A549 (cell line): ENCODE data around the gene GLYAT. TPM values are rescaled to one million over a fixed set of nuclear protein-coding genes. Genes with fewer than 3 reads are reported as not detected.

Experiments used
- ATAC-seq, 2 experiments: fragments of 200-7000 bp in 1 of 2; fragments of >200 bp in 1 of 2; cut with Nextera tagmentation in 1 of 2; cut with Tn5 transposase in 1 of 2; 3 replicates each; pipeline versions ENCODE4 v1.8.0 to v1.9.1; 2018 to 2020; ENCODE audit warnings: mild to moderate bottlenecking in 1 of 2, moderate library complexity in 1 of 2
- CTCF ChIA-PET: fragments of 300-600 bp; sonication (Branson Sonifier 250); formaldehyde crosslinking; extraction: SDS; loops from one replicate; lab custom pipeline; 2021; ENCODE audit warnings: antibody characterized with exemption, inconsistent platforms; lab: Yijun Ruan, JAX
- POLR2A ChIA-PET: fragments of 350-600 bp; formaldehyde crosslinking; extraction: SDS; loops from one replicate; lab custom pipeline; 2021; ENCODE audit warnings: antibody characterized with exemption, inconsistent platforms; lab: Yijun Ruan, JAX
- DNase-seq, 2 experiments: peaks; one replicate each; pipeline versions ENCODE4 v3.0.0 to v3.0.0-alpha.2; 2011 to 2016; ENCODE audit warnings: low read depth in 1 of 2, low spot score in 1 of 2
- FAIRE-seq: peaks from 2 replicates; lab custom pipeline; 2011; peaks lifted over from hg19 to GRCh38; lab: Jason Lieb, UNC
- H3K27ac ChIP-seq, 2 experiments: fragments of >200 bp; sonication (Bioruptor Twin); formaldehyde crosslinking; 3 replicates each; pipeline ENCODE4 v1.5.1; 2016 to 2017
- H3K4me1 ChIP-seq: fragments of >200 bp; sonication (Bioruptor Twin); formaldehyde crosslinking; 3 replicates; pipeline ENCODE4 v1.6.1; 2016
- H3K4me2 ChIP-seq: fragments of >200 bp; sonication (Bioruptor Twin); formaldehyde crosslinking; 3 replicates; pipeline ENCODE4 v1.6.1; 2016
- H3K4me3 ChIP-seq: fragments of >200 bp; sonication (Bioruptor Twin); formaldehyde crosslinking; 3 replicates; pipeline ENCODE4 v1.5.1; 2016
- H3K9me3 ChIP-seq: fragments of >200 bp; sonication (Bioruptor Twin); formaldehyde crosslinking; 3 replicates; pipeline ENCODE4 v1.6.1; 2016
- ATOH8 ChIP-seq: fragments of 250-450 bp; sonication (Bioruptor Pico); IDR thresholded peaks from 2 replicates; pipeline ENCODE4 v1.5.0; 2020; ENCODE audit warnings: low read depth, mild to moderate bottlenecking, moderate library complexity
- BHLHE40 ChIP-seq: IDR thresholded peaks from 2 replicates; pipeline ENCODE4 v1.6.1; 2012; ENCODE audit warnings: low read depth, low read length, inconsistent platforms
- EHF ChIP-seq: fragments of 250-450 bp; sonication (Bioruptor Pico); IDR thresholded peaks from 2 replicates; pipeline ENCODE4 v1.5.0; 2020; ENCODE audit warnings: mild to moderate bottlenecking
- HEYL ChIP-seq: fragments of 250-450 bp; sonication (Bioruptor Pico); IDR thresholded peaks from 2 replicates; pipeline ENCODE4 v1.8.0; 2021; ENCODE audit warnings: mild to moderate bottlenecking, moderate library complexity
- HOXA7 ChIP-seq: fragments of 250-450 bp; sonication (Bioruptor Pico); IDR thresholded peaks from 2 replicates; pipeline ENCODE4 v1.5.0; 2020; ENCODE audit warnings: mild to moderate bottlenecking, moderate library complexity
- HOXB13 ChIP-seq: fragments of 250-450 bp; sonication (Bioruptor Pico); IDR thresholded peaks from 2 replicates; pipeline ENCODE4 v1.5.0; 2020; ENCODE audit warnings: low read depth, mild to moderate bottlenecking, moderate library complexity
- JUNB ChIP-seq: fragments of >200 bp; sonication (Bioruptor Twin); formaldehyde crosslinking; IDR thresholded peaks from 2 replicates; pipeline ENCODE4 v1.6.1; 2016
- MAX ChIP-seq: IDR thresholded peaks from 2 replicates; pipeline ENCODE4 v1.6.1; 2012
- MAZ ChIP-seq: fragments of 150-350 bp; IDR thresholded peaks from 2 replicates; pipeline ENCODE4 v1.6.1; 2014; ENCODE audit warnings: antibody characterized with exemption, low read depth, low read length, borderline replicate concordance
- MYC ChIP-seq: IDR thresholded peaks from 2 replicates; pipeline ENCODE4 v1.6.1; 2012; ENCODE audit warnings: mild to moderate bottlenecking, inconsistent platforms, low read length, improper control_type of control experiment, borderline replicate concordance
- NFE2L2 ChIP-seq: fragments of 150-350 bp; conservative IDR thresholded peaks from 2 replicates; pipeline ENCODE4 v1.6.1; 2014; ENCODE audit warnings: low read length
- NR3C1 ChIP-seq: fragments of >200 bp; sonication (Bioruptor Twin); formaldehyde crosslinking; IDR thresholded peaks from 3 replicates; pipeline ENCODE4 v1.6.1; 2017
- PHF8 ChIP-seq: fragments of 200-600 bp; sonication (generic); IDR thresholded peaks from 2 replicates; pipeline ENCODE4 v1.6.1; 2016; ENCODE audit warnings: low read depth, mild to moderate bottlenecking, antibody characterized with exemption, moderate library complexity, borderline replicate concordance
- POLR2A ChIP-seq: IDR thresholded peaks from 2 replicates; pipeline ENCODE4 v1.6.1; 2012; ENCODE audit warnings: mild to moderate bottlenecking, low read length
- POLR2AphosphoS2 ChIP-seq: conservative IDR thresholded peaks from 2 replicates; pipeline ENCODE4 v1.6.1; 2012; ENCODE audit warnings: low read length, improper control_type of control experiment, inconsistent platforms
- RAD21 ChIP-seq, 2 experiments: fragments of >200 bp in 1 of 2; sonication (Bioruptor Twin) in 1 of 2; formaldehyde crosslinking in 1 of 2; IDR thresholded peaks in 1 of 2; conservative IDR thresholded peaks in 1 of 2; 2 replicates in 1 of 2; 3 replicates in 1 of 2; pipeline ENCODE4 v1.6.1; 2012 to 2018; ENCODE audit warnings: inconsistent platforms in 1 of 2
- RCOR1 ChIP-seq: fragments of 150-350 bp; IDR thresholded peaks from 2 replicates; pipeline ENCODE4 v1.6.1; 2014; ENCODE audit warnings: antibody characterized with exemption, low read length, low read depth
- REST ChIP-seq: fragments of 200-600 bp; sonication (generic); IDR thresholded peaks from 2 replicates; pipeline ENCODE4 v1.6.1; 2016; ENCODE audit warnings: antibody characterized with exemption, mild to moderate bottlenecking, moderate library complexity
- TP53 ChIP-seq: fragments of 250-450 bp; sonication (Bioruptor Pico); IDR thresholded peaks from 2 replicates; pipeline ENCODE4 v1.5.0; 2021; ENCODE audit warnings: mild to moderate bottlenecking, moderate library complexity
- ZSCAN20 ChIP-seq: fragments of 250-450 bp; sonication (Bioruptor Pico); IDR thresholded peaks from 2 replicates; pipeline ENCODE4 v1.8.0; 2022; ENCODE audit warnings: mild to moderate bottlenecking, moderate library complexity
- WGBS: methylation state at CpG from one replicate; pipeline ENCODE4 v1.1.6; 2017; ENCODE audit errors: missing lambda C conversion rate; 5-methylcytosine and 5-hydroxymethylcytosine counted together
- polyA plus RNA-seq, 4 experiments: library from polyadenylated mRNA; depleted of rRNA in 3 of 4; stranded (reverse); fragments of >200 nt; fragmentation: RNase III in 1 of 4; extraction: RNeasy Plus Mini Kit Qiagen cat#74134 plus additional on column Dnase treatment in 1 of 4; gene quantifications; 2 replicates in 3 of 4; 3 replicates in 1 of 4; pipeline ENCODE4 v1.2.3, GENCODE V29; 2011 to 2017

The GLYAT gene
- polyA plus RNA-seq, 2 of the 4 experiments (the other 2 are of a cell fraction), result not detected

- peak in 1 of 2 experiments; percentile 19 for DNase-seq
- CTCF ChIA-PET, result interaction anchor here (2.6 kb wide), 1 partner anchor 17 kb away, joined by 14 read pairs; no protein-coding TSS in a partner anchor
- Histone ChIP-seq H3K9me3 (no peaks in the 10 kb centered on the region), H3K4me3 (no peak overlapping the region)
- peak in 1 of 2 experiments; percentile 50; a peak in 2 of 6 replicates for ATAC-seq
- FAIRE-seq, result no peak
- POLR2A ChIA-PET, result no interaction called here
- TF ChIP-seq ZSCAN20 (CRISPR knock-in tag) (no peak), NR3C1 (no peak), PHF8 (no peak), MAX (no peak)
- TF ChIP-seq, all 56 proteins: peak for 0
- Histone ChIP-seq H3K4me2 (no peak overlapping the region), H3K4me1 (no peaks in the 10 kb centered on the region), H3K27ac (no peak overlapping the region)
- WGBS, result 21% methylated on average over 11 of the region's 11 CpGs
These were observed 39.1 kb upstream of the GLYAT start for GRCh38 chr11:58770627-58771457.

- H3K4me1 ChIP-seq, result no peaks in the 10 kb centered on the region
- ATAC-seq (no peak), FAIRE-seq (no peak), DNase-seq (no peak)
- no peak overlapping the region for H3K4me2 ChIP-seq
- H3K9me3 ChIP-seq, result no peaks in the 10 kb centered on the region
- H3K27ac ChIP-seq, result no peak overlapping the region
- POLR2A ChIA-PET, result no interaction called here
- 4% methylated on average over 2 of the region's 2 CpGs for WGBS
- no peak overlapping the region for H3K4me3 ChIP-seq
- CTCF ChIA-PET, result no interaction called here
- no peak for TF ChIP-seq RCOR1
These were observed 38.4 kb upstream of the GLYAT start for GRCh38 chr11:58770166-58770565.

- TF ChIP-seq POLR2A (no peak), POLR2AphosphoS2 (no peak), ATOH8 (no peak), PHF8 (no peak), NFE2L2 (no peak), HOXA7 (CRISPR knock-in tag) (no peak), HEYL (CRISPR knock-in tag) (no peak), REST (no peak), JUNB (no peak), TP53 (no peak), MYC (no peak), BHLHE40 (no peak), EHF (no peak), MAZ (no peak), RAD21 (conservative IDR thresholded peaks at IDR 0.05 in 1 of 2, IDR thresholded peaks at IDR 0.05 in 1 of 2) (no peak), HOXB13 (CRISPR knock-in tag) (no peak)
- DNase-seq (no peak), FAIRE-seq (no peak), ATAC-seq (no peak)
- Histone ChIP-seq H3K4me1 (no peaks in the 10 kb centered on the region), H3K4me2 (no peak overlapping the region), H3K4me3 (no peak overlapping the region), H3K27ac (no peak overlapping the region), H3K9me3 (no peaks in the 10 kb centered on the region)
- POLR2A ChIA-PET, result no interaction called here
- CTCF ChIA-PET, result no interaction called here
- WGBS, result 6% methylated on average over 2 of the region's 2 CpGs
These were observed 37.6 kb upstream of the GLYAT start for GRCh38 chr11:58769308-58769707.
